Gastroesophageal sphincter (tissue), 3 donors: Measurements from ENCODE around the gene S100A14.

Experiments
- CTCF ChIP-seq, 4 experiments: fragments of 200-600 bp in 2 of 4; fragments of 450-650 bp in 2 of 4; sonication (generic) in 1 of 4; IDR thresholded peaks; one replicate each; pipeline ENCODE4 v1.5.1; 2017 to 2019; ENCODE audit warnings: antibody characterized with exemption in 4 of 4, mild to moderate bottlenecking in 2 of 4, moderate library complexity in 2 of 4
- EP300 ChIP-seq: sonication (generic); formaldehyde crosslinking; IDR thresholded peaks from one replicate; pipeline ENCODE4 v1.6.1; 2017; ENCODE audit warnings: antibody characterized with exemption, mild to moderate bottlenecking
- POLR2A ChIP-seq, 2 donors: fragments of 450-650 bp; IDR thresholded peaks; one replicate each; pipeline ENCODE4 v1.6.1; 2017; ENCODE audit warnings: antibody characterized with exemption in 2 of 2, mild to moderate bottlenecking in 2 of 2, moderate library complexity in 1 of 2

DNA sequence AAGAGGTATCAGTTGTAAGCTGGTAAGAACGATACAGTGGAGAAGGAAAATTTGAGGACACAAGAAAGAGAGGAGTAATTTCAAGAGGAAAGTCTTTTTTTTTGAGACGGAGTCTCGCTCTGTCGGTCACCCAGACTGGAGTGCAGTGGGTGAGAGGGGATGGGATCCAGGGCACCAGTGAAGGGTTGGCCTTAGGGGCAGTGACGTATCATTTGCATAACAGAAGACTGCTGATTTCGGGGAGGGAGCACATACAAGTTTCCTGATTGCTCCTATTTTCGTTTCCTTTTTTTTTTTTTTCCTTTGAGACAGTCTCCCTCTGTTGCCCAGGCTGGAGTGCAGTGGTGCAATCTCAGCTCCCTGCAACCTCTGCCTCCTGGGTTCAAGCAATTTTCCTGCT is 7.0 kb upstream of the S100A14 start:
- TF ChIP-seq CTCF (IDR thresholded peaks at IDR 0.05) = no peak
- TF ChIP-seq POLR2A (IDR thresholded peaks at IDR 0.05) = no peak
- no peak for TF ChIP-seq EP300
